Activated naive CD8-positive, alpha-beta T cell treated with anti-CD3 and anti-CD28 coated beads, Interleukin-2, amount 10 ng/mL, durations not matched to agents 7 days and 5 days (primary cell): Measurements from ENCODE around the gene AJUBA. TPM values are rescaled to one million over a fixed set of nuclear protein-coding genes. Genes with fewer than 3 reads are reported as not detected.

Experiments used
- ATAC-seq: fragments of 150-1000 bp; cut with Tn5 transposase; one replicate; pipeline ENCODE4 v1.10.0; 2021; ENCODE audit warnings: low read depth, moderate library complexity
- POLR2A ChIA-PET: fragments of 350-600 bp; sonication (Branson Sonifier 250); formaldehyde crosslinking; loops from one replicate; lab custom pipeline; 2021; ENCODE audit warnings: antibody characterized with exemption; lab: Charles Lee
- DNase-seq: peaks from one replicate; pipeline ENCODE4 v3.0.0; 2021
- H3K27ac Mint-ChIP-seq: one replicate; pipeline ENCODE4 v1.8.0; 2022; ENCODE audit warnings: mild to moderate bottlenecking, mixed read lengths
- H3K27me3 Mint-ChIP-seq: one replicate; pipeline ENCODE4 v1.8.0; 2022; ENCODE audit warnings: mild to moderate bottlenecking, moderate library complexity, mixed read lengths
- H3K36me3 Mint-ChIP-seq: one replicate; pipeline ENCODE4 v1.8.0; 2021; ENCODE audit warnings: mild to moderate bottlenecking, mixed read lengths
- H3K4me1 Mint-ChIP-seq: one replicate; pipeline ENCODE4 v1.8.0; 2021; ENCODE audit warnings: mixed read lengths
- H3K4me3 Mint-ChIP-seq: one replicate; pipeline ENCODE4 v1.8.0; 2022; ENCODE audit warnings: mild to moderate bottlenecking, moderate library complexity, mixed read lengths
- H3K9me3 Mint-ChIP-seq: one replicate; pipeline ENCODE4 v1.8.0; 2021; ENCODE audit warnings: mixed read lengths
- total RNA-seq, 2 experiments: library from RNA; stranded (reverse); gene quantifications; one replicate each; pipeline ENCODE4 v1.2.3, GENCODE V29; 2021

AJUBA gene
- total RNA-seq, 2 experiments from 2014 or later: 0.97 to 1.3 TPM

DNA sequence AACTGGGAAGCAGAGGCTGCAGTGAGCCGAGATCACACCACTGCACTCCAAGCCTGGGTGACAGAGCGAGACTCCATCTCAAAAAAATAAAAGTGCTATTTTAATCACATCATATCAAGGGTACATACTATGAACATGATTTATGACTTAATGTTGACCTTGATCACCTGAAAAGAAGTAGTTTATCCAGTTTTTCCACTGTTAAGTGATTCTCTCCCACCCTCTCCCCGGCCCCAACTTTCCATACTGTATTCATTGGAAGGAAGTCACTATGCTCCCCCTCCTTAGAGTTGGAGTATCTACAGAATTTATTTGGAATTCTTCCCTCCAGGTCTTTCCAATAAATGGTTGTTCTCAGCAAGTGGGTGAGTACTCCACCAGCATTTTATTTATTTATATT is 50.2 kb downstream of the AJUBA start:
- no peak overlapping the region for H3K4me3 Mint-ChIP-seq
- no peak overlapping the region for H3K27ac Mint-ChIP-seq
- peaks cover 11% of the 10 kb centered on the region for H3K4me1 Mint-ChIP-seq
- H3K36me3 Mint-ChIP-seq: peaks cover 4% of the 10 kb centered on the region
- no peaks in the 10 kb centered on the region for H3K9me3 Mint-ChIP-seq
- POLR2A ChIA-PET: interaction anchor here (0.7 kb wide), 1 partner anchor 43 kb away, joined by 3 read pairs; no protein-coding TSS in a partner anchor
- H3K27me3 Mint-ChIP-seq: no peaks in the 10 kb centered on the region
- no peak for DNase-seq
- ATAC-seq: no peak

DNA sequence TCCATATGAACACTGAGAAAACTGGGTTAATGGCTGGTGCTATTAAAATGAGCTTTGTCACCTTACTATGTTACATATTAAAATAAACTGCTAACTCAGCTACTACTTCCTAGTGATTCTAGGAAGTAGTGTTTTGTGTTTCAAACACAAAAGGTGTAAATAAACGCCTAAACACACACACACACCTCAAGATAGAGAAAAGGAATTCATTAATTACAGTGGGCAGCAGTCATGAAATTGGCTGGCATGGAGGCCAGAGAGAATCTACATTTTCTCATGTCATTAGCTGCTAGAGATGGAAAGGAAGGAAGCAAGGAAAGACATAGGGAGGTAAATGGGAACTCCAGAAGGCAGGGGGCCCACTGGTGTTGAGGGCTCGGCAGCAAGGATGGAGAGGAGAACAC is 52.4 kb downstream of the AJUBA start:
- POLR2A ChIA-PET: interaction anchor here (0.8 to 2.3 kb wide), 10 partner anchors 11 to 165 kb away, joined by 3 to 35 read pairs (median 5); partner anchors contain the start of genes ACIN1, AJUBA, HAUS4 and LRP10
- Mint-ChIP-seq H3K36me3 (peaks cover 14% of the 10 kb centered on the region), H3K9me3 (no peaks in the 10 kb centered on the region), H3K4me3 (no peak overlapping the region), H3K27ac (no peak overlapping the region), H3K4me1 (peaks cover 25% of the 10 kb centered on the region), H3K27me3 (no peaks in the 10 kb centered on the region)
- DNase-seq (no peak), ATAC-seq (no peak)

GRCh38 chr14:22929104-22929960 is 53.0 kb downstream of the AJUBA start, which contains the start of gene PRMT5:
Gene PRMT5, minus strand, starts transcription at chr14:22929376. Its CDS starts 15 bp downstream, at chr14:22929361.
- H3K4me3 Mint-ChIP-seq: no peak within 1 kb of the TSS
- POLR2A ChIA-PET: interaction anchor here (0.6 to 2.3 kb wide), 11 partner anchors 10 to 210 kb away, joined by 3 to 35 read pairs (median 5); partner anchors contain the start of genes ACIN1, AJUBA, HAUS4 and LRP10
- no peaks in the 10 kb centered on the region for H3K27me3 Mint-ChIP-seq
- H3K36me3 Mint-ChIP-seq: peaks cover 15% of the 10 kb centered on the region
- ATAC-seq (peak; percentile 98), DNase-seq (peak; percentile 88)
- peaks cover 25% of the 10 kb centered on the region for H3K4me1 Mint-ChIP-seq
- H3K27ac Mint-ChIP-seq: no peak within 1 kb of the TSS
- H3K9me3 Mint-ChIP-seq: no peaks in the 10 kb centered on the region

DNA sequence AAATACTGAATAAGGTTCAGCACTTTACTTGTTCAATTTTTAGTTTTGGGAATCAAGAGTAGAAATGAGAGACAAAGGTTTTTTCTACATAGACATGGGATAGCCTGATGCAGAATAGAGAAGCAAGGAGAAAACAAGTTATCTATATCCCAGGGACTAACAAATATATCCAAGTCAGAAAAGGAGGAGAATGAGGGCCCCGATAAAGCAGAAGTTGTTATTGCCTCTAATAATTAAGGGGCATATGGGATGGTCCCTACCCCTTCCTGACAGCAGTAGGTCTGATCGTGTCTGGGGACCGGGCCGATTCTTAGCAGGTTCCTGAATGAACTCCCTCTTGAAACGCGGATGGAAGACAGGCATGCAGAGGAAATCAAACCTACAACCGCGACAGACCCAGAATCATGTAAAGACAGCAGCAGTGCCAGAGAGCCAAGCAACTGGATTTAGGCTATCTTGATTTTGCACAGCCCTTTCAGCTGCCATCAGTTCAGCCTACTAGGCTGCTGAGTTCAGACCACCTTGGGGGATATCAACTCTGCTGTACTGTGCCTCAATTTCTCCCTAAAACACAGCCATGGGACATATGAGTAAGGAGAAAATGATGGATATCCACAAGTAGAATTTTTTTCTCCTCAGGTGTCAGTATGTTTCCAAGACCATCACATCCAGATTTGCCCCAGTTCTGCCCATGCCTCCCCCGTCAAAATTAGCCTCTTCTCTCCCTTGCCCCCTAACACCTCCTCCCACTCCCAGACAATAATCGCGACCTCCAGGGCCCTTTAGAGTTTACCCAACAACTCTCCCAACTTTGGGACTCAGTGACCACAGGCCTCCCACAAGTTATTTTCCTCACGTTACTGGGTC is 53.9 kb downstream of the AJUBA start:
- POLR2A ChIA-PET: interaction anchor here (0.6 to 2.3 kb wide), 9 partner anchors 9 to 209 kb away, joined by 3 to 35 read pairs (median 5); partner anchors contain the start of genes ACIN1, HAUS4, LRP10 and RBM23
- no peak for ATAC-seq
- peaks cover 25% of the 10 kb centered on the region for H3K4me1 Mint-ChIP-seq
- no peak overlapping the region for H3K27ac Mint-ChIP-seq
- H3K27me3 Mint-ChIP-seq: no peaks in the 10 kb centered on the region
- peaks cover 21% of the 10 kb centered on the region for H3K36me3 Mint-ChIP-seq
- H3K4me3 Mint-ChIP-seq: no peak overlapping the region
- DNase-seq: no peak
- no peaks in the 10 kb centered on the region for H3K9me3 Mint-ChIP-seq

DNA sequence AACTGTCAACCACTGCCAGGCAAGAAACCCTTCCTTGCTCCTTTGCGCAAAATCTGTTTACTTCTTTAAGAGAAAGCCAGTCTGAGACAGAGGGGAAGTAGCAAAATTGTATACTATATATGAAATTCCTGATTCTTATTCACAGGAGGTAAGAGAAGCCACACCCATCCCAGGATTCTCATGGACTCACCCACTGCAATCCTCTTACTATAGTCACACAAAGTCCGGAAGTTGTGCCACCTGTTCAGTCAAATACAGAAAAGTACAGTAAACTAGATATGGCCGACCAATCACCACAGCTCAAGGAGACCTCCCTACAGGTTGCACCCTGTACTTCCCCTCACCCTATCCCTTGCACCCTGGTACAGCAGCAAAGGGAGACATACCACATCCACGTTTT is 56.0 kb downstream of the AJUBA start:
- H3K27ac Mint-ChIP-seq: no peak overlapping the region

GRCh38 chr14:22925513-22925912 is 56.8 kb downstream of the AJUBA start:
- DNase-seq (no peak), ATAC-seq (no peak)
- POLR2A ChIA-PET: no interaction called here
- Mint-ChIP-seq H3K4me3 (no peak overlapping the region), H3K27me3 (no peaks in the 10 kb centered on the region), H3K27ac (no peak overlapping the region), H3K36me3 (peaks cover 24% of the 10 kb centered on the region), H3K4me1 (peaks cover 25% of the 10 kb centered on the region), H3K9me3 (no peaks in the 10 kb centered on the region)

More for the DNA sequence above, 56.0 kb downstream of the AJUBA start:
- no peaks in the 10 kb centered on the region for H3K27me3 Mint-ChIP-seq
- H3K36me3 Mint-ChIP-seq: peaks cover 21% of the 10 kb centered on the region
- DNase-seq (no peak), ATAC-seq (no peak)
- H3K4me1 Mint-ChIP-seq: peaks cover 25% of the 10 kb centered on the region
- POLR2A ChIA-PET: interaction anchor here (0.6 kb wide), 1 partner anchor 36 kb away, joined by 4 read pairs; no protein-coding TSS in a partner anchor
- no peaks in the 10 kb centered on the region for H3K9me3 Mint-ChIP-seq
- H3K4me3 Mint-ChIP-seq: no peak overlapping the region

DNA sequence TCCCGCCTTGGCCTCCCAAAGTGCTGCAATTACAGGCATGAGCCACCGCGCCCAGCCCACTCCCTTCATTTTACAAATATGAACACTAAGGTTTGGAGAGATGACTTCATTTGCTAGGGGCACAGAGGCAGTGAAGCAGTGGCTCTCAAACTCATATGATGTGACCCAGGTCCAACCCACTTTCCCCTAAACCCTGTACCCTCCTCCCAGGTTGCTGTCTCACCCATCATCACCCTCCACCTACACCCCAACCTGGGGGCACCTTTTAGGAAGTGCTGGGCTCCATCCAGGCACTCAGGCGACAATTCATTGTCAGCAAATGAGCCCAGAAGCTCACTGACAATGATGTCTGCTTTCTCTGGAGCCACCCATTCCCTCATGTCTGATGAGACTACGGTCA is 58.6 kb downstream of the AJUBA start:
- peaks cover 34% of the 10 kb centered on the region for H3K4me1 Mint-ChIP-seq
- H3K27ac Mint-ChIP-seq: no peak overlapping the region
- POLR2A ChIA-PET: no interaction called here
- ATAC-seq (no peak), DNase-seq (no peak)
- no peaks in the 10 kb centered on the region for H3K27me3 Mint-ChIP-seq
- no peaks in the 10 kb centered on the region for H3K9me3 Mint-ChIP-seq
- H3K4me3 Mint-ChIP-seq: no peak overlapping the region
- H3K36me3 Mint-ChIP-seq: peaks cover 28% of the 10 kb centered on the region

GRCh38 chr14:22922294-22922693 is 60.1 kb downstream of the AJUBA start:
- no peaks in the 10 kb centered on the region for H3K9me3 Mint-ChIP-seq
- H3K27ac Mint-ChIP-seq: no peak overlapping the region
- H3K4me3 Mint-ChIP-seq: no peak overlapping the region

More at GRCh38 chr14:22922294-22922693, 60.1 kb downstream of the AJUBA start:
- no peak for DNase-seq
- Mint-ChIP-seq H3K36me3 (peaks cover 28% of the 10 kb centered on the region), H3K27me3 (no peaks in the 10 kb centered on the region), H3K4me1 (peaks cover 31% of the 10 kb centered on the region)
- POLR2A ChIA-PET: no interaction called here
- no peak for ATAC-seq

Other genes with a start within 250 kb of the AJUBA start
- gene OXA1L, start 215.9 kb downstream of the AJUBA start, total RNA-seq: 100 to 1,000 TPM; 127 to 130 TPM
- gene SLC7A7, start 167.1 kb downstream of the AJUBA start, total RNA-seq: 1 to 10 TPM in 1 of 2 experiments, under 1 TPM in 1; 0.89 to 2.5 TPM
- 10 to 100 TPM; 76.6 to 86.5 TPM for gene MRPL52, start 152.7 kb downstream of the AJUBA start, total RNA-seq
- 1 to 10 TPM; 3.1 to 4.9 TPM for gene MMP14, start 146.0 kb downstream of the AJUBA start, total RNA-seq
- 10 to 100 TPM; 59.9 to 63.1 TPM for gene LRP10, start 110.8 kb downstream of the AJUBA start, total RNA-seq
- 1 to 10 TPM; 1.2 TPM for gene REM2, start 99.3 kb downstream of the AJUBA start, total RNA-seq
- 10 to 100 TPM; 91.7 to 98.0 TPM for gene RBM23, start 63.4 kb downstream of the AJUBA start, total RNA-seq
- gene PRMT5, start 53.2 kb downstream of the AJUBA start, total RNA-seq: 10 to 100 TPM; 35.7 to 40.1 TPM
- 10 to 100 TPM; 60.5 to 62.6 TPM for gene HAUS4, start 25.5 kb downstream of the AJUBA start, total RNA-seq
- gene C14orf93, start 27.6 kb upstream of the AJUBA start, total RNA-seq: 10 to 100 TPM; 11.4 to 11.6 TPM
- 10 to 100 TPM; 49.0 to 54.5 TPM for gene PSMB5, start 52.3 kb upstream of the AJUBA start, total RNA-seq
- not detected for gene PSMB11, start 59.7 kb upstream of the AJUBA start, total RNA-seq
- gene CDH24, start 75.0 kb upstream of the AJUBA start, total RNA-seq: 1 to 10 TPM; 2.3 to 2.4 TPM
- 100 to 1,000 TPM; 212 to 214 TPM for gene ACIN1, start 112.6 kb upstream of the AJUBA start, total RNA-seq
- 10 to 100 TPM; 46.6 to 47.4 TPM for gene C14orf119, start 113.0 kb upstream of the AJUBA start, total RNA-seq
- gene CIROP, start 122.4 kb upstream of the AJUBA start, total RNA-seq: not detected
- 1 to 10 TPM; 1.8 to 2.1 TPM for gene CEBPE, start 136.7 kb upstream of the AJUBA start, total RNA-seq
- 1 to 10 TPM; 1.8 to 3.1 TPM for gene SLC7A8, start 201.1 kb upstream of the AJUBA start, total RNA-seq